ENCODE data around the gene TXNRD1. TPM values are rescaled to one million over a fixed set of nuclear protein-coding genes. Genes with fewer than 3 reads are reported as not detected.
"Not testable (repeated sequence)": the region's sequence is repeated elsewhere in the genome, so short reads cannot be mapped to it uniquely, and the experiment has no call there.

Gene TXNRD1
- total and polyA plus RNA-seq, 4 donors: 23.6 to 70.8 (median 55.7) TPM

GRCh38 chr12:104172570-104172947 lies 43.0 kb upstream of the TXNRD1 start:
- TF ChIP-seq FOXA2 (IDR thresholded peaks at IDR 0.05) (no peak), SP1 (IDR thresholded peaks at IDR 0.05) (no peak), RAD21 (IDR thresholded peaks at IDR 0.05) (no peak), CTCF (IDR thresholded peaks at IDR 0.05; ENCODE audit: low read depth, low read length, missing input control) (no peak), GABPA (IDR thresholded peaks at IDR 0.05 in 1 of 2, conservative IDR thresholded peaks at IDR 0.05 in 1 of 2) (no peak), ATF3 (IDR thresholded peaks at IDR 0.05) (no peak), YY1 (IDR thresholded peaks at IDR 0.05) (no peak), HNF4G (IDR thresholded peaks at IDR 0.05) (no peak)
- Histone ChIP-seq H3K27ac (ENCODE audit: low read depth in 1 of 2, low read length in 2 of 2) (no peak overlapping the region), H3K4me3 (ENCODE audit: low read depth in 1 of 3, low read length in 3 of 3) (no peak overlapping the region), H3K9me3 (ENCODE audit: control insufficient read depth in 4 of 4, low read length in 3 of 4) (no peaks in the 10 kb centered on the region), H3K36me3 (ENCODE audit: control insufficient read depth in 4 of 4, insufficient read depth in 3 of 4, low read depth in 1 of 4, low read length in 3 of 4) (no peaks in the 10 kb centered on the region), H3K9ac (ENCODE audit: low read depth in 1 of 2, low read length in 2 of 2) (no peak overlapping the region), H3K27me3 (ENCODE audit: control insufficient read depth in 4 of 4, insufficient read depth in 4 of 4, low read length in 3 of 4) (no peaks in the 10 kb centered on the region), H3K4me1 (ENCODE audit: control insufficient read depth in 4 of 4, insufficient read depth in 4 of 4, low read length in 3 of 4) (no peaks in the 10 kb centered on the region)
- WGBS: 92% methylated on average over 6 of the region's 6 CpGs
- DNase-seq (ENCODE audit: low spot score): no peak

- H3K36me3 ChIP-seq (ENCODE audit: control insufficient read depth in 4 of 4, insufficient read depth in 3 of 4, low read depth in 1 of 4, low read length in 3 of 4); DNase-seq (ENCODE audit: low spot score): not testable (repeated sequence)
- 92% methylated on average over 5 of the region's 5 CpGs for WGBS
Measured at GRCh38 chr12:104173804-104174203, 41.8 kb upstream of the TXNRD1 start.

GRCh38 chr12:104175726-104176247 lies 39.8 kb upstream of the TXNRD1 start:
- no peak for DNase-seq (ENCODE audit: low spot score)
- Histone ChIP-seq H3K9me3 (ENCODE audit: control insufficient read depth in 4 of 4, low read length in 3 of 4) (no peaks in the 10 kb centered on the region), H3K27me3 (ENCODE audit: control insufficient read depth in 4 of 4, insufficient read depth in 4 of 4, low read length in 3 of 4) (no peaks in the 10 kb centered on the region), H3K27ac (ENCODE audit: low read depth in 1 of 2, low read length in 2 of 2) (no peak overlapping the region), H3K36me3 (ENCODE audit: control insufficient read depth in 4 of 4, insufficient read depth in 3 of 4, low read depth in 1 of 4, low read length in 3 of 4) (no peaks in the 10 kb centered on the region), H3K9ac (ENCODE audit: low read depth in 1 of 2, low read length in 2 of 2) (no peak overlapping the region), H3K4me1 (ENCODE audit: control insufficient read depth in 4 of 4, insufficient read depth in 4 of 4, low read length in 3 of 4) (no peaks in the 10 kb centered on the region), H3K4me3 (ENCODE audit: low read depth in 1 of 3, low read length in 3 of 3) (no peak overlapping the region)
- TF ChIP-seq SP1 (IDR thresholded peaks at IDR 0.05): no peak
- TF ChIP-seq ZBTB33 (IDR thresholded peaks at IDR 0.05): no peak
- TF ChIP-seq GABPA (IDR thresholded peaks at IDR 0.05 in 1 of 2, conservative IDR thresholded peaks at IDR 0.05 in 1 of 2): no peak
- WGBS: 88% methylated on average over 10 of the region's 10 CpGs

More at GRCh38 chr12:104173804-104174203, 41.8 kb upstream of the TXNRD1 start:
- H3K9me3 ChIP-seq (ENCODE audit: control insufficient read depth in 4 of 4, low read length in 3 of 4); H3K4me1 ChIP-seq (ENCODE audit: control insufficient read depth in 4 of 4, insufficient read depth in 4 of 4, low read length in 3 of 4); H3K4me3 ChIP-seq (ENCODE audit: low read depth in 1 of 3, low read length in 3 of 3); H3K27me3 ChIP-seq (ENCODE audit: control insufficient read depth in 4 of 4, insufficient read depth in 4 of 4, low read length in 3 of 4); H3K9ac ChIP-seq (ENCODE audit: low read depth in 1 of 2, low read length in 2 of 2); H3K27ac ChIP-seq (ENCODE audit: low read depth in 1 of 2, low read length in 2 of 2): not testable (repeated sequence)

GRCh38 chr12:104177336-104177662 lies 38.3 kb upstream of the TXNRD1 start:
- H3K27ac ChIP-seq (ENCODE audit: low read depth in 1 of 2, low read length in 2 of 2): no peak overlapping the region

More at GRCh38 chr12:104177336-104177662, 38.3 kb upstream of the TXNRD1 start:
- Histone ChIP-seq H3K9me3 (ENCODE audit: control insufficient read depth in 4 of 4, low read length in 3 of 4) (no peaks in the 10 kb centered on the region), H3K27me3 (ENCODE audit: control insufficient read depth in 4 of 4, insufficient read depth in 4 of 4, low read length in 3 of 4) (no peaks in the 10 kb centered on the region), H3K4me1 (ENCODE audit: control insufficient read depth in 4 of 4, insufficient read depth in 4 of 4, low read length in 3 of 4) (no peaks in the 10 kb centered on the region), H3K9ac (ENCODE audit: low read depth in 1 of 2, low read length in 2 of 2) (no peak overlapping the region), H3K36me3 (ENCODE audit: control insufficient read depth in 4 of 4, insufficient read depth in 3 of 4, low read depth in 1 of 4, low read length in 3 of 4) (no peaks in the 10 kb centered on the region), H3K4me3 (ENCODE audit: low read depth in 1 of 3, low read length in 3 of 3) (no peak overlapping the region)
- TF ChIP-seq HNF4G (IDR thresholded peaks at IDR 0.05) (no peak), MAX (IDR thresholded peaks at IDR 0.05) (no peak), YY1 (IDR thresholded peaks at IDR 0.05) (no peak), NR2F2 (IDR thresholded peaks at IDR 0.05) (no peak), HNF4A (conservative IDR thresholded peaks at IDR 0.05) (no peak), RAD21 (IDR thresholded peaks at IDR 0.05) (no peak), FOXA1 (IDR thresholded peaks at IDR 0.05) (no peak), ZBTB33 (IDR thresholded peaks at IDR 0.05) (no peak)
- no peak for DNase-seq (ENCODE audit: low spot score)
- 49% methylated on average over 2 of the region's 2 CpGs for WGBS
